ENCODE results near the gene BRINP2.

DNA sequence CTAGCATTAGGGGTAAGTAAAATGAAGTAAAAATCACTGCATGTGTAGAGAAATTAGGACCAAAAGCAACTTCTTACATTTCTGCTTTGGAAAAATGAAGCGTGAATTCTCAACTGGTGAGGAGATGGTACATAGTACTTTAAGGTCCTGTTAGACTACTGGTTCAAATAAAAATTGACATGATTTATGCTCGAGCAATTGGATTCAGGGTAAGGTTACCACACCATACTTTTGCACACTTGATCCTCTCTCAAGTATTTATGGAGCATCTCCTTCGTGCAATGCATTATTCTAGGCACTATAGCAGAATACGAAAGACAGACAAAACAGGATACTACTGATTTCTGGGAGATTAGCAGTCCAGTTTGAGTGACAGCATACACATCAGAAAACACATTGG lies 66.2 kb downstream of the BRINP2 start:
- TF ChIP-seq CTCF (IDR thresholded peaks at IDR 0.05; ENCODE audit: control extremely low read depth in 1 of 3, insufficient read depth in 1 of 3, low read depth in 1 of 3, low read length in 3 of 3): no peak
- no peak for TF ChIP-seq YY1 (IDR thresholded peaks at IDR 0.05; ENCODE audit: low read depth, low read length)
- no peak for TF ChIP-seq EZH2 (IDR thresholded peaks at IDR 0.05; ENCODE audit: low read depth, low read length, severe bottlenecking)
- TF ChIP-seq EP300 (IDR thresholded peaks at IDR 0.05; ENCODE audit: borderline replicate concordance in 1 of 2, low read depth in 2 of 2, low read length in 2 of 2): no peak
- TF ChIP-seq GABPA (IDR thresholded peaks at IDR 0.05; ENCODE audit: borderline replicate concordance, insufficient read depth, low read length): no peak
- no peak for TF ChIP-seq KDM4A (IDR thresholded peaks at IDR 0.05; ENCODE audit: low read depth, low read length, severe bottlenecking)
- TF ChIP-seq CTBP2 (IDR thresholded peaks at IDR 0.05; ENCODE audit: borderline replicate concordance, insufficient read depth, insufficient read length, low read length): no peak
- TF ChIP-seq CREB1 (IDR thresholded peaks at IDR 0.05): no peak
- no peak for TF ChIP-seq JUN (IDR thresholded peaks at IDR 0.05; ENCODE audit: low read depth, low read length)
- no peak for TF ChIP-seq BRCA1 (IDR thresholded peaks at IDR 0.05; ENCODE audit: low read depth, low read length)
- TF ChIP-seq MAFK (IDR thresholded peaks at IDR 0.05; ENCODE audit: low read depth, low read length): no peak
- TF ChIP-seq SP1 (IDR thresholded peaks at IDR 0.05; ENCODE audit: low read depth, low read length): no peak

Data from H1 (cell line).